Caco-2 (cell line): ENCODE measurements around the gene UBE2D1. TPM values are rescaled to one million over a fixed set of nuclear protein-coding genes. Genes with fewer than 3 reads are reported as not detected.

Experiments used
- BruUV-seq: library from RNA; stranded (reverse); fragments of 400-500 nt; replicated peaks from 2 replicates; lab custom pipeline; 2021; lab: Mats Ljungman, UMichigan
- CTCF ChIA-PET: fragments of 300-600 bp; sonication (Branson Sonifier 250); formaldehyde crosslinking; loops from one replicate; lab custom pipeline; 2022; ENCODE audit warnings: antibody characterized with exemption; lab: Charles Lee
- POLR2A ChIA-PET: fragments of 300-600 bp; sonication (Branson Sonifier 250); formaldehyde crosslinking; loops from one replicate; lab custom pipeline; 2022; ENCODE audit warnings: antibody characterized with exemption; lab: Charles Lee
- DNase-seq, 2 experiments: peaks; one replicate each; pipeline versions ENCODE4 v3.0.0 to v3.0.0-alpha.2; 2020 to 2022
- H3K27me3 ChIP-seq: replicated peaks from 2 replicates; pipeline ENCODE4 v1.6.0; 2011; ENCODE audit warnings: low read length; ENCODE audit not compliant: control insufficient read depth, insufficient read depth
- H3K36me3 ChIP-seq: 2 replicates; pipeline ENCODE4 v1.5.1; 2011; ENCODE audit warnings: low read length; ENCODE audit not compliant: control insufficient read depth, insufficient read depth
- H3K4me1 ChIP-seq: fragments of 250-450 bp; sonication (Bioruptor Pico); 2 replicates; pipeline ENCODE4 v1.5.1; 2020; ENCODE audit warnings: mild to moderate bottlenecking
- H3K4me3 ChIP-seq: 2 replicates; pipeline ENCODE4 v1.5.1; 2011; ENCODE audit warnings: low read depth, mild to moderate bottlenecking, control low read depth, low read length
- H3K9me3 ChIP-seq: fragments of 250-450 bp; sonication (Bioruptor Pico); 2 replicates; pipeline ENCODE4 v1.5.1; 2020; ENCODE audit warnings: mild to moderate bottlenecking, moderate library complexity
- H3K27ac Mint-ChIP-seq: one replicate; pipeline ENCODE4 v1.8.0; 2022; ENCODE audit warnings: mixed read lengths; ENCODE audit not compliant: unreplicated experiment
- H3K27me3 Mint-ChIP-seq: one replicate; pipeline ENCODE4 v1.8.0; 2022; ENCODE audit warnings: mixed read lengths; ENCODE audit not compliant: insufficient read depth, unreplicated experiment
- H3K36me3 Mint-ChIP-seq: one replicate; pipeline ENCODE4 v1.8.0; 2022; ENCODE audit warnings: mild to moderate bottlenecking, mixed read lengths; ENCODE audit not compliant: insufficient read depth, unreplicated experiment
- H3K4me1 Mint-ChIP-seq: one replicate; pipeline ENCODE4 v1.8.0; 2022; ENCODE audit warnings: low read depth, mixed read lengths; ENCODE audit not compliant: unreplicated experiment
- H3K4me3 Mint-ChIP-seq: one replicate; pipeline ENCODE4 v1.8.0; 2022; ENCODE audit warnings: mild to moderate bottlenecking, moderate library complexity, mixed read lengths; ENCODE audit not compliant: unreplicated experiment
- H3K9me3 Mint-ChIP-seq: one replicate; pipeline ENCODE4 v1.8.0; 2022; ENCODE audit warnings: mixed read lengths; ENCODE audit not compliant: unreplicated experiment
- intact Hi-C: fragments of 100-400 bp; cut with micrococcal nuclease; formaldehyde crosslinking; loops from one replicate; pipeline ENCODE4 v1.10.0; 2022; ENCODE audit not compliant: unreplicated experiment
- total RNA-seq: library from RNA; stranded (reverse); gene quantifications from 2 replicates; pipeline ENCODE4 v1.2.3, GENCODE V29; 2022
- TF ChIP-seq, protein P1 (sequence below), 2 experiments: fragments of 200-600 bp in 1 of 2; IDR thresholded peaks; 1 replicate in 1 of 2; 2 replicates in 1 of 2; pipeline versions ENCODE4 v1.5.1 to v1.8.0; 2011 to 2022; ENCODE audit warnings: antibody characterized with exemption in 1 of 2, control low read depth in 1 of 2, inconsistent platforms in 1 of 2, low read depth in 1 of 2, low read length in 1 of 2, mild to moderate bottlenecking in 1 of 2, moderate library complexity in 1 of 2; ENCODE audit not compliant: insufficient read depth in 1 of 2, severe bottlenecking in 1 of 2, unreplicated experiment in 1 of 2

The UBE2D1 gene
- total RNA-seq, 1 experiment from 2014 or later = 39.7 TPM

DNA sequence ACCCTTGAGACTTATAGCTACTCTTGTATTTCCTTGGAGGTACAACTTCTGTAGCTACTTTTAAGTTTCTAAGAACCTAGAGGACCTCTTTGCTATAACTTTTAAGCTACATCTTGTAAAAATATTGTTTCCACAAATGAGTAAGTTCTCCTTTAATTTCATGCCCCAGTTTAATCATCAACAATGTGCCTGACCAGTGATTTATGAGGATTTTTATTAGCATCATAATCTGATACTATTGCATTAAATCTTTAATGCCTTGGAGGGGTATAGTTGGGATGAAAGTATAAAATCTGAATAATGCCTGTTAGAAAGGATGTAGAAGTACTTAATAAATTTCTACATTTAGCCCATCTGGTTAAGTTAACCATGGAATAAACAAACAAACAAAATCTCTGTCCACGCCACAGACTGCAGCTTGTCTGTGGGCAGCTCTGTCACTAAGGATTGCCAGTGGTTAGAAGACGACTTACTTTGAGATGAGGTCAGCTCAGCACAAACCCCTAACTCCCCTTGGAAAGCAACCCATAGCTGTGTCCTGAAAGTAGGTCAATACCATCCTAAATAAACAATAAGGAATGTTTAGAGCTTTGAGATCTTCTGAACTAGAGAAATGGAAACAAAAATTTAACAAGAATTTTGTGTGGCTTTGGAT is 18.3 kb downstream of the UBE2D1 start:
- ChIA-PET POLR2A (no interaction called here), CTCF (interaction anchor here (0.6 kb wide), 1 partner anchor 19 kb away, joined by 3 read pairs; no protein-coding TSS in a partner anchor)
- no TSS peak for BruUV-seq
- Mint-ChIP-seq H3K4me3 (no peak overlapping the region), H3K4me1 (peaks cover 7% of the 10 kb centered on the region), H3K36me3 (no peaks in the 10 kb centered on the region), H3K9me3 (no peaks in the 10 kb centered on the region), H3K27ac (no peak overlapping the region), H3K27me3 (no peaks in the 10 kb centered on the region)
- no peaks in the 10 kb centered on the region for H3K27me3 ChIP-seq
- intact Hi-C loops = no loop called here
- TF ChIP-seq, protein P1, sequence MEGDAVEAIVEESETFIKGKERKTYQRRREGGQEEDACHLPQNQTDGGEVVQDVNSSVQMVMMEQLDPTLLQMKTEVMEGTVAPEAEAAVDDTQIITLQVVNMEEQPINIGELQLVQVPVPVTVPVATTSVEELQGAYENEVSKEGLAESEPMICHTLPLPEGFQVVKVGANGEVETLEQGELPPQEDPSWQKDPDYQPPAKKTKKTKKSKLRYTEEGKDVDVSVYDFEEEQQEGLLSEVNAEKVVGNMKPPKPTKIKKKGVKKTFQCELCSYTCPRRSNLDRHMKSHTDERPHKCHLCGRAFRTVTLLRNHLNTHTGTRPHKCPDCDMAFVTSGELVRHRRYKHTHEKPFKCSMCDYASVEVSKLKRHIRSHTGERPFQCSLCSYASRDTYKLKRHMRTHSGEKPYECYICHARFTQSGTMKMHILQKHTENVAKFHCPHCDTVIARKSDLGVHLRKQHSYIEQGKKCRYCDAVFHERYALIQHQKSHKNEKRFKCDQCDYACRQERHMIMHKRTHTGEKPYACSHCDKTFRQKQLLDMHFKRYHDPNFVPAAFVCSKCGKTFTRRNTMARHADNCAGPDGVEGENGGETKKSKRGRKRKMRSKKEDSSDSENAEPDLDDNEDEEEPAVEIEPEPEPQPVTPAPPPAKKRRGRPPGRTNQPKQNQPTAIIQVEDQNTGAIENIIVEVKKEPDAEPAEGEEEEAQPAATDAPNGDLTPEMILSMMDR (IDR thresholded peaks at IDR 0.05; ENCODE audit: insufficient read depth in 1 of 2, low read depth in 1 of 2, low read length in 1 of 2, severe bottlenecking in 1 of 2, unreplicated experiment in 1 of 2) = no peak
- no peaks in the 10 kb centered on the region for H3K9me3 ChIP-seq
- 0 out of 2 replicates have a peak, but pooled peaks cover 3% of the 10 kb centered on the region for H3K4me1 ChIP-seq
- no peak for DNase-seq
- no peaks in the 10 kb centered on the region for H3K36me3 ChIP-seq
- H3K4me3 ChIP-seq = no peak overlapping the region

DNA sequence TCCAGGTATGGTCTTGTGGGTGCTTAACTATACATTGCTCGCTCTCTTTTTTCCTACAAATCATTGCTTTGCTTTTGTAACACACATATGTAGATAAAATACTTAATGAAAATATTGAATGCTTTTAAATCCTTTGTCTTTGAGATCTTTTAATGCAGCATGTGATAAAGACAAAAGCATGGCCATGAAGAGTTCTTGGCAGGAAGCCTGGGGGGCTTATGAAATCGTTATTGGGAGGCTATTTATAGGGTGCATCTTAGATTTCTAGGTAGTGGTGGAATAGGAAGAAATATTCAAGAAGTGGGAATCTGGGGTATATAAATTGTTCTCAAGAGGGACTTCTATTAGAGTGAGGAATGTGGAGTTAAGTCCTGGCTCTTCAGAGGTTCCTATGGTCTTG is 21.9 kb downstream of the UBE2D1 start:
- TF ChIP-seq, protein P1 (IDR thresholded peaks at IDR 0.05; ENCODE audit: insufficient read depth in 1 of 2, low read depth in 1 of 2, low read length in 1 of 2, severe bottlenecking in 1 of 2, unreplicated experiment in 1 of 2) = no peak
- Mint-ChIP-seq H3K4me1 (no peaks in the 10 kb centered on the region), H3K27ac (no peak overlapping the region), H3K36me3 (no peaks in the 10 kb centered on the region), H3K27me3 (no peaks in the 10 kb centered on the region), H3K4me3 (no peak overlapping the region), H3K9me3 (no peaks in the 10 kb centered on the region)
- ChIA-PET CTCF (no interaction called here), POLR2A (interaction anchor here (0.6 kb wide), 1 partner anchor 476 kb away, joined by 7 read pairs; no protein-coding TSS in a partner anchor)
- Histone ChIP-seq H3K27me3 (no peaks in the 10 kb centered on the region), H3K4me3 (no peak overlapping the region), H3K4me1 (no peaks in the 10 kb centered on the region), H3K9me3 (no peaks in the 10 kb centered on the region), H3K36me3 (no peaks in the 10 kb centered on the region)
- BruUV-seq = no TSS peak
- intact Hi-C loops = no loop called here
- DNase-seq = no peak

DNA sequence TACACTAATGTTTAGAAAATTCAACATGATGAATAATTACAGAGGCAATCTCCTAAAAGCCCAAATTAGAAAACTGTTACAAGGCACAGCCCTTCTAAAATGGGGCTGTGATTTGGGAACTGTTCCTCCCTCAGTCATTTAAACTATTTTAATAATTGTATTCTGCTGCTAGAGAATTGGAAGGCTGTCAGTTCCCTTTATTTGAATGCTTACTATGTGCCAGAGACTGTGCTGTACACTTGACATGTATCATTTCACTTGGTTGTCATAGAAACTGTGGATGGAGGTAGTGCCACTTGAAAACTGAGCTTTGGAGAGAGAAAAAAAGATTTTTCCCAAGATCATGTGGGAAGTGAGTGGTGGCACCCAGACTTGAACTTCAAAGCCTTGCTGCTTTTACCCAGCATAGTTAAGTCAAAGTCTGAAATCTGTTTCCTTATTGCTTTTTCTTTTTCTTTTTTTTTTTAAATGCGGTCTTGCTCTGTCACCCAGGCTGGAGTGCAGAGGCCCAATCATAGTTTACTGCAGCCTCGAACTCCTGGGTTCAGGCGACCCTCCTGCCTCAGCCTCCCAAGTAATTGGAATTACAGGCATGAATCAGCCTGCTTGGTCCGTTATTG is 23.6 kb downstream of the UBE2D1 start:
- no peaks in the 10 kb centered on the region for H3K36me3 Mint-ChIP-seq
- no peak for DNase-seq
- H3K27ac Mint-ChIP-seq = no peak overlapping the region
- ChIA-PET CTCF (interaction anchor here (0.7 to 1.0 kb wide), 2 partner anchors 14 to 15 kb away, joined by 3 to 5 read pairs; no protein-coding TSS in a partner anchor), POLR2A (no interaction called here)
- no peak overlapping the region for H3K4me3 Mint-ChIP-seq
- no peaks in the 10 kb centered on the region for H3K9me3 Mint-ChIP-seq
- intact Hi-C loops = no loop called here
- no peaks in the 10 kb centered on the region for H3K9me3 ChIP-seq
- TF ChIP-seq, protein P1 (IDR thresholded peaks at IDR 0.05; ENCODE audit: insufficient read depth in 1 of 2, low read depth in 1 of 2, low read length in 1 of 2, severe bottlenecking in 1 of 2, unreplicated experiment in 1 of 2) = no peak
- no peaks in the 10 kb centered on the region for H3K4me1 Mint-ChIP-seq
- no peaks in the 10 kb centered on the region for H3K27me3 ChIP-seq
- no peak overlapping the region for H3K4me3 ChIP-seq
- BruUV-seq = no TSS peak
- no peaks in the 10 kb centered on the region for H3K27me3 Mint-ChIP-seq
- no peaks in the 10 kb centered on the region for H3K36me3 ChIP-seq
- H3K4me1 ChIP-seq = no peaks in the 10 kb centered on the region
